Cardiac fibroblast (primary cell): ENCODE measurements around the gene GNPNAT1.

Experiments used
- DNase-seq, 2 donors: peaks; one replicate each; pipeline versions ENCODE4 v3.0.0 to v3.0.0-alpha.2; 2010; ENCODE audit warnings: low read depth in 2 of 2
- H3K4me3 ChIP-seq, 2 donors: replicated peaks in 1 of 2; 1 replicate in 1 of 2; 2 replicates in 1 of 2; pipeline ENCODE4 v1.5.1; 2011; ENCODE audit warnings: low read depth in 2 of 2, low read length in 2 of 2, mild to moderate bottlenecking in 2 of 2, moderate library complexity in 1 of 2
- TF ChIP-seq, protein P1 (sequence below): IDR thresholded peaks from one replicate; pipeline ENCODE4 v1.5.1; 2011; ENCODE audit warnings: low read depth, mild to moderate bottlenecking, low read length, inconsistent platforms

Gene GNPNAT1

DNA sequence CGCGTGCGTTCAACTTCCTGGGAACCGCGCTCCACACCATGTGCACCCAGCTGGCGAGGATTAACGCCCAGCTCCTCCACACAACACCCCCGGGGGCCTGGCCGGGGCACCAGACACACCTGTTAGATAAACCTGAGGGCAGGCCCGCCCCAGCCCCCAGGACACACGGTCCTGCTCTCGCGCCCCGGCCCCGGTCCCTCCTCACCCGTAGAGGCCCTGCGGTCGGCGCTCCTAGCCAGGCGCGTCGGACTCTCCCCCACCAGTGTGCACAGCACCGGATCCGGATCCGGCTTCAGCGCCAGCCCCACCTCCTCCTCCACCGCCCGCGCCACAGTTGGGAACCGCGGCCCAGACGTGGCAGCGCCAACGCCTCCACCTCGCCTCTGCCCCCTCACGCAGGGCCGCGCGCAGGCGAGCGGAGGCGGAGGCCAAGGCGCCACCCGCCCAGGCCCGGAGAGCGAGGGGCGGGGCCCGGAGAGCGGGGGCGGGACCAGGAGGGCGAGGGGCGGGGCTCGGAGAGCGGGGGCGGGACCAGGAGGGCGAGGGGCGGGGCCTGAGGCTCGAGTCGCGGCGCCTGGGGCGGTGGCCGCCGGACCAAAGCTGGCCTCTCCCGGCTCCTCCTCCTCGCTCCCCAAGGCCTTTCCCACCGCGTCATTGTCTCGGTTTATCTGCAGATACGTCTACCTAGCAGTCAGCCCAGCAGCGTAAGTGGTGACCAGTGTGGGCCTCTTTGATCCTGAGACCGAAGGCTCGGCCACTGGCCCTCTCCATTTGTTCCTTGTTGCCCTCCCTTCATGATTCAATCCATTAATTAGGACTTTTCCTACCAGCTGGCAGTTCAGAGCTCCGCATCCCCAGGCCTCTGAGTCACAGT is at the start of gene GNPNAT1:
GNPNAT1 (minus strand) TSS at position 385 of the 874 bp plus-strand sequence. CDS start 6,957 bp downstream, outside the sequence.
- TF ChIP-seq, protein P1, sequence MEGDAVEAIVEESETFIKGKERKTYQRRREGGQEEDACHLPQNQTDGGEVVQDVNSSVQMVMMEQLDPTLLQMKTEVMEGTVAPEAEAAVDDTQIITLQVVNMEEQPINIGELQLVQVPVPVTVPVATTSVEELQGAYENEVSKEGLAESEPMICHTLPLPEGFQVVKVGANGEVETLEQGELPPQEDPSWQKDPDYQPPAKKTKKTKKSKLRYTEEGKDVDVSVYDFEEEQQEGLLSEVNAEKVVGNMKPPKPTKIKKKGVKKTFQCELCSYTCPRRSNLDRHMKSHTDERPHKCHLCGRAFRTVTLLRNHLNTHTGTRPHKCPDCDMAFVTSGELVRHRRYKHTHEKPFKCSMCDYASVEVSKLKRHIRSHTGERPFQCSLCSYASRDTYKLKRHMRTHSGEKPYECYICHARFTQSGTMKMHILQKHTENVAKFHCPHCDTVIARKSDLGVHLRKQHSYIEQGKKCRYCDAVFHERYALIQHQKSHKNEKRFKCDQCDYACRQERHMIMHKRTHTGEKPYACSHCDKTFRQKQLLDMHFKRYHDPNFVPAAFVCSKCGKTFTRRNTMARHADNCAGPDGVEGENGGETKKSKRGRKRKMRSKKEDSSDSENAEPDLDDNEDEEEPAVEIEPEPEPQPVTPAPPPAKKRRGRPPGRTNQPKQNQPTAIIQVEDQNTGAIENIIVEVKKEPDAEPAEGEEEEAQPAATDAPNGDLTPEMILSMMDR: no peak
- H3K4me3 ChIP-seq: peak within 1 kb of the TSS; percentile 72 to 82
- DNase-seq: peak; percentile 95 to 96

GRCh38 chr14:52840877-52841276 is 49.5 kb upstream of the GNPNAT1 start:
- TF ChIP-seq, protein P1: no peak
- peak; percentile 73 to 81 for DNase-seq
- no peak overlapping the region for H3K4me3 ChIP-seq

DNA sequence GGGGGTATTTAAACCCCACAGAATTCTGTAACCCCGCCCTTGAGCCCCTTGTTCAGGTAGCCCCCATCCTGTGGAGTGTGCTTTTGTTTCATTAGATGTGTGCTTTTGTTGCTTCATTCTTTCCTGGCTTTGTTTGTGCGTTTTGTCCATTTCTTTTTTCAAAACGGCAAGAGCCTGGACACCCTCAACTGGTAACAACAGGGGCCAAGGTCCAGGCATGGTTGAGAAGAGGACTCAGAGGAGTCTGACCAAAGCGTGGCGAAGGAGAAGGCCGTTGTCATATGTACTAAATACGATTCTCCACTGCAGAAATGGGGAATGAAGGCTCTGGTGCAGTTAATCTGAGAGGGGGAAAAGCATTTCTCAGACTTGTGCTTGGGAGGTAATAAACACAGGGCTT is 46.0 kb upstream of the GNPNAT1 start:
- no peak for DNase-seq
- no peak overlapping the region for H3K4me3 ChIP-seq
- TF ChIP-seq, protein P1: no peak

- no peak overlapping the region for H3K4me3 ChIP-seq
- DNase-seq: peak in 1 of 2 donors; percentile 47
- TF ChIP-seq, protein P1: no peak
Observed at GRCh38 chr14:52836063-52836462, 44.7 kb upstream of the GNPNAT1 start.

GRCh38 chr14:52835122-52835903 is 43.9 kb upstream of the GNPNAT1 start:
- H3K4me3 ChIP-seq: no peak overlapping the region
- TF ChIP-seq, protein P1: no peak
- peak; percentile 62 to 92 for DNase-seq

- H3K4me3 ChIP-seq: no peak overlapping the region
- peak; percentile 79 to 95 for DNase-seq
- TF ChIP-seq, protein P1: no peak
Observed at GRCh38 chr14:52834440-52834842, 43.0 kb upstream of the GNPNAT1 start.
